ENCODE measurements around the gene BACE2. TPM values are rescaled to one million over a fixed set of nuclear protein-coding genes. Genes with fewer than 3 reads are reported as not detected.

The BACE2 gene
- total and polyA plus RNA-seq, 2 experiments from 2014 or later: 28.4 to 37.0 TPM

DNA sequence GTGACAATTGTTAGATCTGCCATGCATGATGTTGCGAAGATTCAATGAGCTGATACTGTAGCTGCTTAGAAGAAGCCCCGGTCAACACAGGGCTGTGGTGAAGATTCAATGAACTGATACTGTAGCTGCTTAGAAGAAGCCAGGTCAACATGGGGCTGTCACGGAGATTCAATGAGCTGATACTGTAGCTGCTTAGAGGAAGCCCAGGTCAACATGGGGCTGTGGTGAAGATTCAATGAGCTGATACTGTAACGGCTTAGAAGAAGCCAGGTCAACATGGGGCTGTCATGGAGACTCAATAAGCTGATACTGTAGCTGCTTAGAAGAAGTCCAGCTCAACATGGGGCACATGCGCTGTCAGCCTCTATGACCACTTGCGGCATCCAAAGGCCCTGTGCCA, 18.8 kb upstream of the BACE2 start:
- Histone ChIP-seq H3K9me2 (replicated peaks; ENCODE audit: insufficient read depth) (no peaks in the 10 kb centered on the region), H3K36me3 (replicated peaks; ENCODE audit: insufficient read depth, low read depth) (no peaks in the 10 kb centered on the region), H2AFZ (no peak overlapping the region), H3K9me3 (ENCODE audit: low read depth) (no peaks in the 10 kb centered on the region), H3K79me2 (no peaks in the 10 kb centered on the region), H4K20me1 (ENCODE audit: insufficient read depth, poor library complexity, severe bottlenecking) (no peaks in the 10 kb centered on the region), H3K27me3 (no peaks in the 10 kb centered on the region), H3K27ac (no peak overlapping the region), H3K4me3 (no peak overlapping the region), H3K4me1 (ENCODE audit: insufficient read depth) (no peaks in the 10 kb centered on the region), H3K4me2 (no peak overlapping the region)
- DNase-seq (ENCODE audit: low spot score): no peak
- TF ChIP-seq EZH2 (IDR thresholded peaks at IDR 0.05; ENCODE audit: borderline replicate concordance): no peak
- no peak for TF ChIP-seq EZH2phosphoT487 (IDR thresholded peaks at IDR 0.05; ENCODE audit: low read depth, severe bottlenecking, unreplicated experiment)
- TF ChIP-seq, protein P1, sequence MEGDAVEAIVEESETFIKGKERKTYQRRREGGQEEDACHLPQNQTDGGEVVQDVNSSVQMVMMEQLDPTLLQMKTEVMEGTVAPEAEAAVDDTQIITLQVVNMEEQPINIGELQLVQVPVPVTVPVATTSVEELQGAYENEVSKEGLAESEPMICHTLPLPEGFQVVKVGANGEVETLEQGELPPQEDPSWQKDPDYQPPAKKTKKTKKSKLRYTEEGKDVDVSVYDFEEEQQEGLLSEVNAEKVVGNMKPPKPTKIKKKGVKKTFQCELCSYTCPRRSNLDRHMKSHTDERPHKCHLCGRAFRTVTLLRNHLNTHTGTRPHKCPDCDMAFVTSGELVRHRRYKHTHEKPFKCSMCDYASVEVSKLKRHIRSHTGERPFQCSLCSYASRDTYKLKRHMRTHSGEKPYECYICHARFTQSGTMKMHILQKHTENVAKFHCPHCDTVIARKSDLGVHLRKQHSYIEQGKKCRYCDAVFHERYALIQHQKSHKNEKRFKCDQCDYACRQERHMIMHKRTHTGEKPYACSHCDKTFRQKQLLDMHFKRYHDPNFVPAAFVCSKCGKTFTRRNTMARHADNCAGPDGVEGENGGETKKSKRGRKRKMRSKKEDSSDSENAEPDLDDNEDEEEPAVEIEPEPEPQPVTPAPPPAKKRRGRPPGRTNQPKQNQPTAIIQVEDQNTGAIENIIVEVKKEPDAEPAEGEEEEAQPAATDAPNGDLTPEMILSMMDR (IDR thresholded peaks at IDR 0.05; ENCODE audit: poor library complexity): no peak
- 79% methylated on average over 6 of the region's 6 CpGs for WGBS (ENCODE audit: low lambda C conversion rate, missing lambda C conversion rate)

GRCh38 chr21:41152147-41152546, 15.8 kb upstream of the BACE2 start:
- H3K79me2 ChIP-seq: no peaks in the 10 kb centered on the region
- H3K9me3 ChIP-seq (ENCODE audit: low read depth): no peaks in the 10 kb centered on the region
- H4K20me1 ChIP-seq (ENCODE audit: insufficient read depth, poor library complexity, severe bottlenecking): no peaks in the 10 kb centered on the region
- no peak overlapping the region for H3K27ac ChIP-seq
- TF ChIP-seq EZH2 (IDR thresholded peaks at IDR 0.05; ENCODE audit: borderline replicate concordance) (no peak), EZH2phosphoT487 (IDR thresholded peaks at IDR 0.05; ENCODE audit: low read depth, severe bottlenecking, unreplicated experiment) (no peak)
- TF ChIP-seq, protein P1 (IDR thresholded peaks at IDR 0.05; ENCODE audit: poor library complexity): no peak
- H3K4me1 ChIP-seq (ENCODE audit: insufficient read depth): no peaks in the 10 kb centered on the region
- H3K4me2 ChIP-seq: no peak overlapping the region
- no peaks in the 10 kb centered on the region for H3K9me2 ChIP-seq (replicated peaks; ENCODE audit: insufficient read depth)
- H3K27me3 ChIP-seq: no peaks in the 10 kb centered on the region
- no peak overlapping the region for H2AFZ ChIP-seq
- no peaks in the 10 kb centered on the region for H3K36me3 ChIP-seq (replicated peaks; ENCODE audit: insufficient read depth, low read depth)
- H3K4me3 ChIP-seq: no peak overlapping the region
- DNase-seq (ENCODE audit: low spot score): no peak
- 100% methylated on average over 1 of the region's 1 CpG for WGBS (ENCODE audit: low lambda C conversion rate, missing lambda C conversion rate)

DNA sequence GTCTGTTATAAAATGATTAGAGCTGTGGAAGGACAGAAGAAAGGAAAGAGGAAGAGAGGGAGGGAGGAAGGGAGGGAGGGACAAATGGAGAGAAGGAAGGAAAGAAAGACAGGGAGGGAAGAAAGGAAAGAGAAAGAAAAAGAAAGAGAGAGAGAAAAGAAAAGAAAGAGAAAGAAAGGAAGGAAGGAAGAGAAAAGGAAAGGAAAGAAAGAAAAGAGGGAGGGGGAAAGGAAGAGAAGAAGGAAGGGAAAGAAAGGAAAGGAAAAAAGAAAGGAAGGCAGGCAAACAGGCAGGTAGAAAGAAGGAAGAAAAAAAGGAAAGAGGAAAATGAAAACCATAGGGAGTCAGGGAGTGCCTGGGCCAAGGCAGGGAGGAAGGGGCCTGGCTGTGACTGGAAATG, 14.5 kb upstream of the BACE2 start:
- H3K79me2 ChIP-seq: no peaks in the 10 kb centered on the region
- TF ChIP-seq EZH2 (IDR thresholded peaks at IDR 0.05; ENCODE audit: borderline replicate concordance) (no peak), EZH2phosphoT487 (IDR thresholded peaks at IDR 0.05; ENCODE audit: low read depth, severe bottlenecking, unreplicated experiment) (no peak)
- TF ChIP-seq, protein P1 (IDR thresholded peaks at IDR 0.05; ENCODE audit: poor library complexity): no peak
- H3K9me3 ChIP-seq (ENCODE audit: low read depth): no peaks in the 10 kb centered on the region
- H3K27me3 ChIP-seq: no peaks in the 10 kb centered on the region
- no peak for DNase-seq (ENCODE audit: low spot score)
- no peak overlapping the region for H3K4me2 ChIP-seq
- no peak overlapping the region for H2AFZ ChIP-seq
- H3K4me3 ChIP-seq: no peak overlapping the region
- no peaks in the 10 kb centered on the region for H4K20me1 ChIP-seq (ENCODE audit: insufficient read depth, poor library complexity, severe bottlenecking)
- H3K36me3 ChIP-seq (replicated peaks; ENCODE audit: insufficient read depth, low read depth): no peaks in the 10 kb centered on the region
- H3K4me1 ChIP-seq (ENCODE audit: insufficient read depth): no peaks in the 10 kb centered on the region
- no peaks in the 10 kb centered on the region for H3K9me2 ChIP-seq (replicated peaks; ENCODE audit: insufficient read depth)
- no peak overlapping the region for H3K27ac ChIP-seq

DNA sequence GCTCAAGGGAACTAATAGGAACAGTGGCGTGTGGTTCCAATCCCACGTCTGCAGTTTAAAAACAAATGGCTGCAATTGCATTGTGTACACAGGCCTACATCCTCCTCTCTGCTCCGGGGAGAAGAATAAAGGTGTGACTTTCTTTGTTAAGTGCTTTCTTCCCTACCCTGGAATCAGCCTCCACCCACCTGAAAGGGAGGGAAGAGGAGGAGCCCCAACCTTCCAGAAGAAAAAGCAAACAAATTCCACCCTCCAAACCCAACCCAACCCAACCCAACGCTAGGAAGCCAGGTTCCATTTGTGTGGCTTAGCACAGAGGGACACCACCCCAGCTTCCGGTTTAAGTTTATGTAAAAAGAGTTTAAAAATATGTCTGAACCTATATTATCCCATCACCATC, 11.8 kb upstream of the BACE2 start:
- no peaks in the 10 kb centered on the region for H3K36me3 ChIP-seq (replicated peaks; ENCODE audit: insufficient read depth, low read depth)
- DNase-seq (ENCODE audit: low spot score): no peak
- no peaks in the 10 kb centered on the region for H3K27me3 ChIP-seq
- no peak overlapping the region for H3K4me2 ChIP-seq
- H3K4me1 ChIP-seq (ENCODE audit: insufficient read depth): no peaks in the 10 kb centered on the region
- no peaks in the 10 kb centered on the region for H4K20me1 ChIP-seq (ENCODE audit: insufficient read depth, poor library complexity, severe bottlenecking)
- no peak overlapping the region for H3K27ac ChIP-seq
- TF ChIP-seq, protein P1 (IDR thresholded peaks at IDR 0.05; ENCODE audit: poor library complexity): no peak
- no peak for TF ChIP-seq EZH2phosphoT487 (IDR thresholded peaks at IDR 0.05; ENCODE audit: low read depth, severe bottlenecking, unreplicated experiment)
- TF ChIP-seq EZH2 (IDR thresholded peaks at IDR 0.05; ENCODE audit: borderline replicate concordance): no peak
- no peaks in the 10 kb centered on the region for H3K9me2 ChIP-seq (replicated peaks; ENCODE audit: insufficient read depth)
- no peaks in the 10 kb centered on the region for H3K9me3 ChIP-seq (ENCODE audit: low read depth)
- H2AFZ ChIP-seq: no peak overlapping the region
- WGBS (ENCODE audit: low lambda C conversion rate, missing lambda C conversion rate): 74% methylated on average over 5 of the region's 5 CpGs
- H3K4me3 ChIP-seq: no peak overlapping the region
- H3K79me2 ChIP-seq: no peaks in the 10 kb centered on the region
